Stimulated activated memory B cell treated with anti-CD40 and anti-IgM and Interleukin-4, amounts not matched to agents 10 μg/mL and 1 μg/mL and 100 μg/mL, for 72 hours (primary cell): Measurements from ENCODE around the gene TOMM22.

ENCODE experiments used
- ATAC-seq: fragments of 150-1000 bp; cut with Tn5 transposase; 2 replicates; pipeline ENCODE4 v1.10.0; 2021
- H3K27ac Mint-ChIP-seq: one replicate; pipeline ENCODE4 v1.8.0; 2022; ENCODE audit warnings: mild to moderate bottlenecking, mixed read lengths
- H3K27me3 Mint-ChIP-seq: one replicate; pipeline ENCODE4 v1.8.0; 2022; ENCODE audit warnings: mixed read lengths
- H3K36me3 Mint-ChIP-seq: one replicate; pipeline ENCODE4 v1.8.0; 2022; ENCODE audit warnings: mixed read lengths
- H3K4me1 Mint-ChIP-seq: one replicate; pipeline ENCODE4 v1.8.0; 2022; ENCODE audit warnings: mixed read lengths
- H3K4me3 Mint-ChIP-seq: one replicate; pipeline ENCODE4 v1.8.0; 2022; ENCODE audit warnings: mild to moderate bottlenecking, moderate library complexity, mixed read lengths
- H3K9me3 Mint-ChIP-seq: one replicate; pipeline ENCODE4 v1.8.0; 2022; ENCODE audit warnings: mixed read lengths

The TOMM22 gene

DNA sequence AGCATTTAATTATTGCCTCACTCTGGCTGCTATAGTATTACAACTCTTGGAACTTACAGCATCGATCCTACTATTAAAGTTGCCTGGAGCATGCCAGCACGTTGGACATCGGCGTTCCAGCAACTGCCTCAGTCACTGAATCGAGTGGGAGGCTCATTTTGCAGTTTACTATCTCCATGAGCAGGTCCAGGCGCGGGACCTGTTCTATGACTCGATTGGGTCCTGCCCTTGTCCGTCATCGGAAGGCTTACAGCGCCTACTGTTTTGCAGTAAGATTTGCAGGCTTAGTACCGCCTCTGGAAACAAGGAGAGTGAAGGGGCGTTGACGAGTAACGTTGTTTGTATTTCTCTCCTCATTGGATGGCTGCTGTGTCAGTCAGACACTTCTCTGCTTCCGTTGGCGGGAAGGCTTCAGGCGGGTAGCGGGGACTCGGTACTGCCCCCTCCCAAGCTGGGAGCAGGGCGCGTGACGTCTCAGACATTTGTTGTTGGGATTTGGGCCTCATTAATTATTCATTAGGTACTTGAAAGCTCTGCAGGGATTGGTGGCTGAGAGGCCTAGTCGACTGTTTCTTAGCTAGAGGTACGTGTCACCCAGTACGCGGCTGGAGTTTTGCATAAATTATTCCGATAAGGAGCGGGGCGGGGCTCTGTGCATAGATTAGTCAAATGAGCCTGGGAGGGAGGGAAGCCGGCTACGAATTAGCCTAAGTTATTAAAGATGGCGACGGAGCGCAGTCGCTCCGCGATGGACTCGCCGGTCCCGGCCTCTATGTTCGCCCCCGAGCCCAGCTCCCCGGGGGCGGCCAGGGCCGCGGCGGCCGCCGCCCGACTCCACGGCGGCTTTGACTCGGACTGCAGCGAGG lies 23.7 kb downstream of the TOMM22 start, which contains the start of gene GTPBP1:
TSS of gene GTPBP1 (plus strand) at position 710 of the 866 bp plus-strand sequence. CDS start at position 722, 12 bp downstream.
- Mint-ChIP-seq H3K4me1 (peaks cover 48% of the 10 kb centered on the region), H3K9me3 (no peaks in the 10 kb centered on the region), H3K36me3 (no peaks in the 10 kb centered on the region), H3K4me3 (peak within 1 kb of the TSS; percentile 91), H3K27ac (peak within 1 kb of the TSS; percentile 80), H3K27me3 (no peaks in the 10 kb centered on the region)
- peak; percentile 89 for ATAC-seq

DNA sequence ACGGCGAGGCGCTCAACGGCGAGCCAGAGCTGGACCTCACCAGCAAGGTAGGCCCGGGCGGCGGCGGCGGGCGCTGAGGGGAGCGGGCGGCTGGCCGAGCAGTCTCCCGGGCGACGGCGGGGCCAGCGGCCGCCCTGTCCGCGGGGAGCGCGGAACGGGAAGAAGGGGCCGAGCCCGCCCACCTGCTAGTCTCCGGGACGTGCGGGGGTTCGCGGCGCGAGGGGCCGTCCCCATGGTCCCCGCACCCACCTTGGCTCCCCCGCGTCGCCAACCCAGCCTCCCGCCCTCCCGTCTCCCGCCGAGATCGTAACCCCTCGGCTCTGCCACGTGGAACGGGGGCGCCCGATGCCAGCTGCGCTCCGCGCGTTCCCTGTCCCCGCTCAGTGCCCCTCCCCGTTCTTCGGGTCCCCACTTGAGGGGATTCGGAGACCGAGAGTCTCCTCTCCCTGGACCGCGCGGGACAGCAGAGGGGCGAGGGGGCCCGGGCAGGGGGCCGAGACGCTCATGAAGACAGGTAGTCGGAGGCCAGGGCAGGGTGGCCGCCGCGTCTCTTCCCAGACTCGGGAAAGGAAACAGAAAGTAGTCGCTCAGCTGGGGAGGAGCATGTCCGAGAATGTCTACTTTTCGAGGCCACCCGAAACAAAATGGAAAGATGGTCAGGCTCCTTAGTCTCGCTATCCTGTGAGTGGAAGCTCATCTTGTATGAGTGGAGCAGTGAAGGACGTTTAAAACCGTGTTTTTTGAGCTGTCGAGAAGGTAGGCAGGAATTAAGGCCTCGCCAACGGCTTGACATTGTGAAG lies 24.5 kb downstream of the TOMM22 start:
- Mint-ChIP-seq H3K4me1 (peaks cover 53% of the 10 kb centered on the region), H3K9me3 (no peaks in the 10 kb centered on the region), H3K36me3 (peaks cover 8% of the 10 kb centered on the region), H3K4me3 (peak overlapping the region; percentile 91), H3K27ac (peak overlapping the region; percentile 80), H3K27me3 (no peaks in the 10 kb centered on the region)
- peak; percentile 1 for ATAC-seq

DNA sequence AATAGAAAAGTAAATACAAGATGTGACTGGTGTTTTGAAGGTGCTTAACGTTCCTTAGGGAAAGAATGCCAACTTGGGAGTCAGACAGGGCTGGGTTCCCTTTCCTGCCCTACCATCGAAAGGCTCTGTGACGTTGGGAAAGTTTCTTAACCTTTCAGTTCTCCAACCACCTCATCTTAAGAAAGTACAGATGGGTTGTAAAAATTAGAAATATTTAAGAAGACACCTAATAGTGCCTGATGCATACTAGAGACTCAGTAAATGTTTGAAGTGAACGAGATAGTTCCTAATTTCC lies 25.1 kb downstream of the TOMM22 start:
- H3K4me1 Mint-ChIP-seq = peaks cover 51% of the 10 kb centered on the region
- H3K27ac Mint-ChIP-seq = peak overlapping the region; percentile 80
- H3K36me3 Mint-ChIP-seq = peaks cover 10% of the 10 kb centered on the region
- H3K4me3 Mint-ChIP-seq = peak overlapping the region; percentile 91
- H3K9me3 Mint-ChIP-seq = no peaks in the 10 kb centered on the region
- ATAC-seq = no peak
- H3K27me3 Mint-ChIP-seq = no peaks in the 10 kb centered on the region

DNA sequence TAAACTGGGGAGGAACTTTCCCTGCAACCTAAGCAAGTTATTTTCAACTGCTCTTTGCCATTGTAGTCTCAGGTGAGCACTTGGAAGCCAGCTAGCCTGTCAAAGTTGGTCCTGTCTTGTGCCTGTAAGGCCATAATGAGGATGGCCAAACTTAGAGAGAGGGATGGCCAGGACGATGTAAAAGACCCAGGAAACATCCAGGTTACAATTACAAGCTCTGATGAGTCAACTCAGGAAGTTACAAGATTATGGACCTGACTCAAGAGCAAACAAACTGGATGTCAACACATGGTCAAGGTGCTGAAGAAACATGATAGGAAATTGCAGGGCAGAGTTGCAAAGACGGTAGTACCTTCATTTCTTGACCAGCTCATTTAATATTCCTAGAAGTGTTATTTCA lies 25.6 kb downstream of the TOMM22 start:
- Mint-ChIP-seq H3K4me1 (peaks cover 56% of the 10 kb centered on the region), H3K27me3 (no peaks in the 10 kb centered on the region), H3K9me3 (no peaks in the 10 kb centered on the region), H3K4me3 (peak overlapping the region; percentile 91), H3K36me3 (peaks cover 15% of the 10 kb centered on the region), H3K27ac (peak overlapping the region; percentile 80)
- ATAC-seq = no peak

DNA sequence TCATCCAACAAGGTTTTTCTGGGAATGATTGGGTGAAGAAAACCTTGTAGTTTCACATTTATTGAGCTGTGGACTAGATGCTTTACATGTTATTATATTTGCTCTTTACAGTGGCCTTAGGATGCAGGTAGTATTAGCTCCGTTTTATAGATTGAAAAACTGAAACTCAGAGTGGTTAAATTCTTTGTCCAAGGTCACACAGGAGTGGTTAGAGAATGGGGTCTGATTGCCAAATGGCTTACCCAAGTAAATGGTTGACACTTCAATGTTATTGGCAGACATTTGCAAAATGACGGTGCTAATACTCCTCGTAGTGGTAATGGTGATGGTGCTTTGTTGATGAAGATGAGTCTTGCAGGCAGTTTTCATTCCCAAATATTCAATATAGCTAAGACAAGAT lies 26.2 kb downstream of the TOMM22 start:
- Mint-ChIP-seq H3K9me3 (no peaks in the 10 kb centered on the region), H3K4me3 (peak overlapping the region; percentile 91), H3K4me1 (peaks cover 62% of the 10 kb centered on the region), H3K27ac (peak overlapping the region; percentile 80), H3K27me3 (no peaks in the 10 kb centered on the region), H3K36me3 (peaks cover 18% of the 10 kb centered on the region)
- no peak for ATAC-seq

DNA sequence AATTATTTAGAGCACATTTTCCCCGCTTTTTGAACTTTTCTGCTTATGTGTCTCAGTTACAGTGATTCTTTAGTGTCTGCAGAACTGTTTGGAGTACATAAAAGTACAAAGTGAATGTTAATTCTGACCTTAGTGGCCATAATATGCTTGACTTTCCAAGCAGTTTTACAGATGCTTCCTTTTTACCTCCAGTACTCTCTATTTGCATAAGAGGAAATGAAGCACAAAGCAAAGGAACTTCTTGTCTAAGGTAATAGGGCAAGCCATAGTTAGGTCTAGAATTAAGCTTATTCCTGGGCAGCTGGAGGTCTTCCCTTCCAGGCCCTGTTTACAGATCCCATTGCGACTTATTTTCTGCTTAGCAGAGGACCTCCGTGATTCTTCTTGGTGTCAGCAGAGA lies 27.5 kb downstream of the TOMM22 start:
- peak overlapping the region; percentile 67 for H3K4me3 Mint-ChIP-seq
- no peaks in the 10 kb centered on the region for H3K9me3 Mint-ChIP-seq
- no peak for ATAC-seq
- peak overlapping the region; percentile 80 for H3K27ac Mint-ChIP-seq
- H3K36me3 Mint-ChIP-seq = peaks cover 23% of the 10 kb centered on the region
- peaks cover 75% of the 10 kb centered on the region for H3K4me1 Mint-ChIP-seq
- no peaks in the 10 kb centered on the region for H3K27me3 Mint-ChIP-seq

DNA sequence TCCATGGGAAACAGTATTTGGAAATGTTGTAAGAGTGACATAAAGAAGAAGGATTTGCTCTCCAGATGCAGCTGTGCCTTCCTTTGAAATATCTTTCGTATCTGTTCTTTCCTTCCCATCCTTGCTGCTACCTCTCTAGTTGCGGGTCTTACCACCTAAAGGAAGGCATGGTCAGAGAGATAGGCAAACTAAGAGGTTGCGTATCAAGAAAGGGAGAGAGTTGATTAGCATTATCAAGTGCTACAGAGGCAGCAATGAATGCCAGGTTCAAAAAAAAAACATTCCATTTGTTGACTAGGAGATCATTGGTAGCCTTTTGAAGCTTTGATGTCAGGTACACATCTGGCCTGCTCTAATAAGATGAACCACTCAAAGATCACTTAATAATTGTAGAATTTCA lies 28.6 kb downstream of the TOMM22 start:
- H3K4me1 Mint-ChIP-seq = peaks cover 80% of the 10 kb centered on the region

DNA sequence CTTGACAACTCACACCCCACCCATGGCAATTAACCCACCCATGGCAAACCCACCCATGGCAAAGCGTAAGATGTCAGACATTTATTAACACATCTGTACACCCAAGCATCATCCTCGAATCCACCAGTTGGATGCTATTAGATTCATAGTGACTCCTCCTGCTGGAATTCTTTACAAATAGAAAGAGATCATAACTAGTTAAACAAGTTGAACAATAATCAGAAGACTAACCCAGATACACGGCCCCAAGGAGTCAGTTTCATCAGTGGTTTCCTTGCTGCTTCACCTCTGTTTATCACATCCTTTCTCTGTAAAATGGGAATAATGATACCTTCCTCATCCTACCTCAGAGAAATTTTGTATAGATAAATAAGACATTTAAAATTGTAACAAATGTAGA lies 29.1 kb downstream of the TOMM22 start:
- no peak for ATAC-seq
- peaks cover 38% of the 10 kb centered on the region for H3K36me3 Mint-ChIP-seq
- H3K9me3 Mint-ChIP-seq = no peaks in the 10 kb centered on the region
- H3K4me1 Mint-ChIP-seq = peaks cover 84% of the 10 kb centered on the region
- H3K27me3 Mint-ChIP-seq = no peaks in the 10 kb centered on the region
- H3K27ac Mint-ChIP-seq = peak overlapping the region; percentile 38
- H3K4me3 Mint-ChIP-seq = no peak overlapping the region

More for the DNA sequence above, 28.6 kb downstream of the TOMM22 start:
- ATAC-seq = no peak
- no peak overlapping the region for H3K27ac Mint-ChIP-seq
- no peaks in the 10 kb centered on the region for H3K27me3 Mint-ChIP-seq
- H3K9me3 Mint-ChIP-seq = no peaks in the 10 kb centered on the region
- H3K4me3 Mint-ChIP-seq = no peak overlapping the region
- H3K36me3 Mint-ChIP-seq = peaks cover 33% of the 10 kb centered on the region

DNA sequence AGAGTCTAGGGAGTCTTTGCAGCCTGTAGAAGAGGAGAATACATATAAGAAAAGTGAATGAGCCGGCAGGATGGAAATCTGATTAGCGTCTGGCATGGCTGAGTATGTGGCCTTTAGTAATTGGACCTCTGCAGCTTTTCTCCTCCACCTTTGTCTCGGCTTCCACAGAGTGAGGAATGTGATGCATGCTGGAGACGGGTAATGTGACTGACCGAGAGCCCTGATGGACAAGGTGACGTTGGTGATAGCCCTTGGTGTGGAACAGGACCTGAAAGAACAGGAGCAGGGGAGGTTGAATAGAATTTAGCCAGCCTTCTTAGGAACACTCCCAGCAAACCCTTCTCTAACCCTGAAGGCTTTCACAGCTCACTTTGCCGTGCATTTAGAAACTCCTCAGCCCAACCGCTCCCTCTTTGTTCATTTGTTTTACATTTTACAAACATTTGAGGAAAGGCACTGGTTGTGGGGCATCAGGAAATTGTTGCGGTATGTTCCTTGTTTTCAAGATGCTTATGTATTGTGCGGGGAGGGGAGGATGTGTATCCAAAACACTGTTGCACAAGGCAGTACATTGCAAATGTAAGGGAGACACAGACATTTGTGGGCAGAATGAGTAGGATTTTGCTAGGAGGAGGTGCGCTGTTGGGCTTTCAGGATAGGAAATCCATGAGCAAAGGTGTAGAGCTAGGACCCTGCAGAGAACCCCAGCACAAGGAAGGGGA lies 30.9 kb downstream of the TOMM22 start:
- Mint-ChIP-seq H3K27ac (peak overlapping the region; percentile 46), H3K27me3 (no peaks in the 10 kb centered on the region), H3K36me3 (peaks cover 55% of the 10 kb centered on the region), H3K4me1 (peaks cover 72% of the 10 kb centered on the region), H3K9me3 (no peaks in the 10 kb centered on the region), H3K4me3 (no peak overlapping the region)
- no peak for ATAC-seq

DNA sequence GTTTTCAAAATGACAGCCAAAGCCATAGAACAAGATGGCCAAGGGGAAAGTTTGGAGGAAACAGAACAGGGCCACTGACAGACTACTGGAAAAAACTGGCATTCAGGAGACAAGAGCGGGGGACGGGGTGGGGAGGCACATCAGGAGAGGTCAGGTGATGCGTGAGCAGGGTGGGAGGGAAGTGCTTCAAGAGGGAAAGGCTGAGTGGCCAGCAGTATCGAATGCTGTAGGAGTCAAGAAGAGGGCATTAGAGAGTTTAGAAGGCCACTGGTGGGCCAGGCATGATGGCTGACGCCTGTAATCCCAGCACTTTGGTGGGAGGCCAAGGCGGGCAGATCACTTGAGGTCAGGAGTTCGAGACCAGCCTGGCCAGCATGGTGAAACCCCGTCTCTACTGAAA lies 32.2 kb downstream of the TOMM22 start:
- H3K36me3 Mint-ChIP-seq = peaks cover 65% of the 10 kb centered on the region
- no peaks in the 10 kb centered on the region for H3K9me3 Mint-ChIP-seq
- peaks cover 66% of the 10 kb centered on the region for H3K4me1 Mint-ChIP-seq
- no peak overlapping the region for H3K4me3 Mint-ChIP-seq
- H3K27ac Mint-ChIP-seq = peak overlapping the region; percentile 46
- ATAC-seq = no peak
- no peaks in the 10 kb centered on the region for H3K27me3 Mint-ChIP-seq

DNA sequence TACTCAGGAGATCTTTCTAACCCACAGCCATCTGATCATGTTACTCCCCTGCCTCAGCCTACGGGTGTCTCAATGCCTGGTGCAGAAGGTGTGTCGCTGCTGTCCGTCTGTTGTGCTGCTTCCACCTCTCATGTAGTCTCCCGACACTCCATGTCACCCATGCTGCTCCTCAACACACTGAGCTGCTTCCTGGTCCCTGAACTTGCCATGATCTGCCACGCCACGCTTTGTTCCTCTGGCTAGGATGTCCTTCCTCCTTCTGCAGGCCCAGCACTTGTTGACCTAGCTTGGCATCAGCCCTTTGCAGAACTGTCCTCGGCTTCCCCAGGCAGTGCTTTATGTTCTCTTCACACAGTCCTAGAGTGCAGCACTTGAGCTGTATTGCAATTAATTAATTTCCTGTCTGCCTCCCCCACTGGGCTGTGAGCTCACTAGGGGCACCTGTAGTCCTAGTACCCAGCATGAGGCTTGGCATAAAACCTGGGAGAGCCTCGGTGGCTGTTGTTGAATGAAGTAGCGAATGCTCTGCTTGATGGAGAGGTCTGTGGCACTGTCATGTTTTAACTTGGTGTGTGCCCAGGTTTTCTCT lies 33.5 kb downstream of the TOMM22 start:
- Mint-ChIP-seq H3K36me3 (peaks cover 65% of the 10 kb centered on the region), H3K4me3 (no peak overlapping the region), H3K27ac (peak overlapping the region; percentile 45), H3K27me3 (no peaks in the 10 kb centered on the region), H3K4me1 (peaks cover 57% of the 10 kb centered on the region), H3K9me3 (no peaks in the 10 kb centered on the region)
- no peak for ATAC-seq

DNA sequence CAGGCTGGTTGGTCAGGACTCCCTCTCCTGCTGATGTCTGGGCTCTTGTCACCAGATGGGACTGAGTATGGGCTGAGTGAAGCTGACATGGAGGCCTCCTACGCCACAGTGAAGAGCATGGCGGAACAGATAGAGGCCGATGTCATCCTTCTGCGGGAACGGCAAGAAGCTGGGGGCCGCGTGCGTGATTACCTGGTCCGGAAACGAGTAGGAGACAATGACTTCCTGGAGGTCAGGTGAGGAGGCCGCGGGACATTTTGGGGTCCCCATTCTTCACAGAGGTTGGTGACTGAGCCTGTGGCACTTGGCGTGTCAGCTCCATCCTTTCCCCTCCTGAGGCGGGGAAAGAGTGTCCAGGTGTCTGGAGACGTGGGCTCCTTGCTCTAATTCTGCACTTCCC lies 34.1 kb downstream of the TOMM22 start:
- no peak overlapping the region for H3K27ac Mint-ChIP-seq
- H3K36me3 Mint-ChIP-seq = peaks cover 62% of the 10 kb centered on the region
- peaks cover 53% of the 10 kb centered on the region for H3K4me1 Mint-ChIP-seq
- H3K4me3 Mint-ChIP-seq = no peak overlapping the region
- no peaks in the 10 kb centered on the region for H3K27me3 Mint-ChIP-seq
- no peak for ATAC-seq
- H3K9me3 Mint-ChIP-seq = no peaks in the 10 kb centered on the region

DNA sequence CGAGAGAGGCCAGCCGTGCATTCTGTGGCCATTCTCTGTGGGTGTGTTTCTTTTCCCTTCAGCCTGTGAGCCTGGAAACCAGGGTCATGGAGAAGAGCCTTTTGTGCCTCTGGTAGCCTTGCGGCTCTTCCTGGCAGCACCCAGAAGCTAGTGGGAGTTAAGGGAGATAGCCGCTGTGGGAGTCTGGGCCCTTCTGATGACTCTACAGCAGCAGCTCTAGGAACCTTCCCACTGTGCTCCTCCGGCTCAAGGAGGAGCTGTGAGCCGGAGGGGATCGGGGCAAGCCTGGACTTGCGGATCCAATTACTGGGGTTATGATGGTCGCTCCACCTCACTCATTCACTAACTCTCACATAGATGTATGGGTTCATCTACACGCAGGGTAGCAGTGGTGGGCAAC lies 34.5 kb downstream of the TOMM22 start:
- H3K27me3 Mint-ChIP-seq = no peaks in the 10 kb centered on the region
- H3K27ac Mint-ChIP-seq = peak overlapping the region; percentile 17
- H3K9me3 Mint-ChIP-seq = no peaks in the 10 kb centered on the region
- H3K36me3 Mint-ChIP-seq = peaks cover 59% of the 10 kb centered on the region
- ATAC-seq = no peak
- H3K4me3 Mint-ChIP-seq = no peak overlapping the region
- peaks cover 49% of the 10 kb centered on the region for H3K4me1 Mint-ChIP-seq

DNA sequence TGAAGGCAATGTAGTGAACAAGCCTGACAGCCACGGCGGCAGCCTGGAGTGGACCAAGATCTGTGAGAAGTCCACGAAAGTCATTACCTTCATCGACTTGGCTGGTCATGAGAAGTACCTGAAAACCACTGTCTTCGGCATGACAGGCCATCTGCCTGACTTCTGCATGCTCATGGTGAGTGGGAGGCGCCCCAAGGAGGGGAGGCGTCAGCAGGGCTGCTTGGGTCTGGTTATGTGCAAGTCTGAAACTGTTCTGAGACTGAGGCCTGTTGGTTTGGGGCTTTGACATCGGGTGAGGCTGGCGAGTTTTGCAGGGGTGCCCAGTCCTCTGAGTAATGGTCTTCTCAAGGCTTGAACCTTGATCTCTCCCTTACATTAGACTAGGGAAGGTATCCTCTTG lies 35.1 kb downstream of the TOMM22 start:
- peak overlapping the region; percentile 17 for H3K27ac Mint-ChIP-seq
- no peaks in the 10 kb centered on the region for H3K9me3 Mint-ChIP-seq
- no peak overlapping the region for H3K4me3 Mint-ChIP-seq
- H3K27me3 Mint-ChIP-seq = no peaks in the 10 kb centered on the region
- H3K36me3 Mint-ChIP-seq = peaks cover 63% of the 10 kb centered on the region
- peaks cover 46% of the 10 kb centered on the region for H3K4me1 Mint-ChIP-seq
- ATAC-seq = no peak

DNA sequence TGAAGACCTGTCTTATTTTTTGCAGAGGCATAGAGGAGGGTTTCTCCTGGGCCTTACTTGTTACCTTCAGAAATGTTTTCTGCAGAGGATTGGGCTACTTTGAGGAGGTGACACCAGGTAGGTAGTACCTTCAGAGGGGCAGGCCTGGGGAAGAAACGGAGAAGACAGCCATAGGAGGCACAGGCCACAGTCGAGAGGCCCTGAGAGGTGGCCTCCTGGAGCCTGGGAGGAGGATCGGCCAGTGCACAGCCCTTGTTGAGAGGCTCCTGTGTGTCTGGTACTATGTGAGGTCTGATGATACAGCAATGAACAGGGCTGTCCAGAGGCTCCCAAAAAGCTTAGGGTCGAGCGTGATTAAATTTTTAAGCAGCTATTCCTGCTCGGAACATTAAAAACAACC lies 35.5 kb downstream of the TOMM22 start:
- Mint-ChIP-seq H3K27me3 (no peaks in the 10 kb centered on the region), H3K27ac (no peak overlapping the region), H3K4me1 (peaks cover 42% of the 10 kb centered on the region), H3K36me3 (peaks cover 59% of the 10 kb centered on the region), H3K9me3 (no peaks in the 10 kb centered on the region), H3K4me3 (no peak overlapping the region)
- ATAC-seq = no peak
